GM23338 (cell line): Measurements from ENCODE around the gene DNAJC5G.
"Not testable (repeated sequence)": the region's sequence is repeated elsewhere in the genome, so short reads cannot be mapped to it uniquely, and the experiment has no call there.

ENCODE experiments used
- CTCF ChIP-seq, 2 experiments: fragments of 200-600 bp in 1 of 2; sonication (generic) in 1 of 2; conservative IDR thresholded peaks; 2 replicates each; pipeline versions ENCODE4 v1.5.1 to v1.6.1; 2016 to 2017; ENCODE audit warnings: antibody characterized with exemption in 2 of 2, low read depth in 2 of 2, mild to moderate bottlenecking in 2 of 2, moderate library complexity in 1 of 2
- POLR2AphosphoS5 ChIP-seq: IDR thresholded peaks from 2 replicates; pipeline ENCODE4 v1.6.1; 2016; ENCODE audit warnings: antibody characterized with exemption, low read depth
- STAT1 ChIP-seq: IDR thresholded peaks from one replicate; pipeline ENCODE4 v1.6.1; 2016; ENCODE audit warnings: antibody characterized with exemption; ENCODE audit not compliant: unreplicated experiment

GRCh38 chr2:27268296-27268695 lies 6.9 kb upstream of the DNAJC5G start:
- TF ChIP-seq CTCF (conservative IDR thresholded peaks at IDR 0.05; ENCODE audit: low read depth in 2 of 2); POLR2AphosphoS5; STAT1: not testable (repeated sequence)
